A172 (cell line): ENCODE data around the gene TP53BP2. TPM values are rescaled to one million over a fixed set of nuclear protein-coding genes. Genes with fewer than 3 reads are reported as not detected.

Experiments
- DNase-seq: peaks from one replicate; pipeline ENCODE4 v3.0.0-alpha.2; 2015; ENCODE audit warnings: low spot score
- total RNA-seq: library from RNA; depleted of rRNA; stranded (reverse); fragments of >200 nt; shearing (Covaris generic); gene quantifications from 2 replicates; pipeline ENCODE4 v1.2.3, GENCODE V29; 2014

Gene TP53BP2
- total RNA-seq, 1 experiment from 2014 or later = 50.6 TPM

DNA sequence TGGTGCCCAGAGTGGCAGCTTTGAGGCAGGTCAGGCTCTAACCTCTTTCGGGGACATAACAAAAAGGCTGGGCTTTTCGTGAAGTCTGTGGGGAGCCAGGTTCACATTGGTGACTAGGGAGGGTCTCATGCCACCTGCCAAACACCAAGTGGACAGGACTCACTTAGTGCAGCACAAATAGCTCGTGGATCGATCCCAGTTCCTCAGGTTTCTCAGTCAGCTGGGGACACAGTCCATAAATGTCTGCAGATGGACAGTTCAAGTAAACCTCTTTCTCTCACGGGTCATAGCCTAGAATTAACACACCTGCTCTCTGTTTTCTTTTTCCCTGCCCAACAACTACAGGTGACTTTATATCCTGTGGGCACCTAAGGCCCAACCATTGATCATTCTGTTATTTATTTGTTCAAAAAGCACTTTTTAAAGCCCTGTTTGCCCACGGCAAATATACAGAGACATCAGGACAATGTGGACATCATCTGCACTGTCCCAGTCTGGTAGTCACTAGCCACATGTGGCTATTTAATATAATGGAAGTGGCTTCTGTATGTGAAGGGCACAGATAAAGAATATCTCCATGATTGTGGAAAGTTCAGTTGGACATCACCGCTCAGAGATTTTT lies 79.9 kb downstream of the TP53BP2 start:
- DNase-seq = no peak

DNA sequence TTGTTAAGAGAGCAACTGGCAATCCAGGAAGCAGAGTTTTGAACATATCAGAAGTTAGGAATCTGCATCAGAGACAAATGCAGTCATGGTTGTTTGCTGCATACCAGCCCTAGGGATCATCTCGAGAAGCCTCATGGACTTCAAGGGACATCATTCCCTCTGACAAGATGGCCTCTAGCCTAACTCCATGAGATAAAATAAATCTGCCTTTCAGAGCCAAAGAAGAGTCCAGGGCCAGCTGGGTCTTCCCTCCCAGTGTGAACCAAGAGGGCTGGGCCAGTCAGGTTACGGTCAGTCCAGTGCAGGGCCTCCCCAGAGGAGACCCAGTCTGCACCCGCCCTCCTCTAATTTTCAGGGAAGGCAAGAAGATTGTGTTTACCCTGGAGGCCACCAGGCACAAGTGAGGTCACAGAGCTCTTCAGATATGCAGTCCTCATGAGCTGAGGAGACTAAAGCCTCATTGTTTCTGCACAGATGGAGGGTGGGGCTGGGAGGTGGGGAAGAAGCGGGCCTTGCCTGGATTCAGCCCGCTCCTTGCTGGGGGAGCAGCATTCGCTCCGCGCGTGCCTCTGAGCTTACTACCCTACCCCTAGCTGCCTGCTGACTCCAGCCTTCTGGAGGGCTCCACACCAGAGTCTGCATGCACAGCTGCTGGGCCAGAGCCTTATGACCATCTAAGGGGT lies 80.6 kb downstream of the TP53BP2 start:
- no peak for DNase-seq

DNA sequence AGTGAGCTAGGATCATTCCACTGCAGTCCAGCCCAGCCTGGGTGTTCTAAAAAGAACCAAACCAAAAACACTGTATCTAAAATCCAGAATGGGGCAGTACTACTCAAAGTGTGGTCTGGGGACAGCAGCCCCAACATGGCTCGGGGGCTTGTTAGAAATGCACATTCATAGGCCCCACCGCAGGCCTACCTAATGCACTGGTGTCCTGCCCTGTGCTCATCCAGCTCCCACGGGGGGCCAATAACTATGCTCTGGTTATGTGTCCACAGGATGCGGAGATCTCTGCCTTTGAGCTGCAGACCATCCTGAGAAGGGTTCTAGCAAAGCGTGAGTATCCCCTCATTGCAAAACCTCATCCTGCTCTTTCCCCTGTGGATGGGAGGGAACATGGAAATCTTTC lies 81.9 kb downstream of the TP53BP2 start:
- no peak for DNase-seq

DNA sequence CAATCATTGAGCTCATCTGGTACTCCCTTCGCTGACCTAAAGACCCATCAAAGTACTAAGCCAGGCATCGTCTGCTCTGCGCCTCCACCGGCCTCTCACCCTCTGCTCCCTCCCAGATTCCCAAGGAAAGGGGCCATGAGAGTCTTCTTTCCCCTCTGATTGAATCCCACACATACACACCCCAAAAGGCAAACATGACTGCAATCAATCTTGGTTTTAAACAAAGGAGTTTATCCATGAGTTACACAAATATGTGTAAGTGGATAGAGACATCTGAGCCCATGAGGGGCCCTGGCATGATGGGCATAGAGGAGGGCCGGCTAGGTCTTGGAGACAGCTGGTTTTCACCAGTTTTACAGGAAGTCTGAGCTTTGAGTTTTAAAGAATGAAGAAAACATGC lies 82.5 kb downstream of the TP53BP2 start:
- DNase-seq = no peak

DNA sequence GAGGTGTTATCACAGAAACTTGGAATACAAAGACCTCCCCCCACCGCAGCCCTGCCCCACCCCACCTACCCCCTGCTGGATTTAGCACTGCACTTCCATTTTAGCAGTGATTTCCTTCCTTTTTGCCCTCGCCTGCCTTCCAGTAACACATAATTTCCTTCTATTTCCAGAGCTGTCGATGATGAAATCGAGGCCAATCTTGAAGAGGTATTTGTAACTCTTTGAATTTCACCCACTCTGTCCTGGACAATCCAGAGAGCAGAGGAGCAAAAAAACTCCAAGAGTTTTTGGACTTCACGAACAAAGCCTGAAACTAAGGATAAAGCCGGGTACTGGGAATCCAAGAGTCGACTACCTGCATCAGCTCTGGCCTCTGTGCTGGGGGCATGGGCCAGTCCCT lies 84.3 kb downstream of the TP53BP2 start:
- DNase-seq = no peak

GRCh38 chr1:223760833-223761232 lies 84.9 kb downstream of the TP53BP2 start:
- DNase-seq = no peak

GRCh38 chr1:223759273-223759672 lies 86.5 kb downstream of the TP53BP2 start:
- no peak for DNase-seq

- DNase-seq = no peak
Measured at GRCh38 chr1:223758734-223759133, 87.0 kb downstream of the TP53BP2 start.

DNA sequence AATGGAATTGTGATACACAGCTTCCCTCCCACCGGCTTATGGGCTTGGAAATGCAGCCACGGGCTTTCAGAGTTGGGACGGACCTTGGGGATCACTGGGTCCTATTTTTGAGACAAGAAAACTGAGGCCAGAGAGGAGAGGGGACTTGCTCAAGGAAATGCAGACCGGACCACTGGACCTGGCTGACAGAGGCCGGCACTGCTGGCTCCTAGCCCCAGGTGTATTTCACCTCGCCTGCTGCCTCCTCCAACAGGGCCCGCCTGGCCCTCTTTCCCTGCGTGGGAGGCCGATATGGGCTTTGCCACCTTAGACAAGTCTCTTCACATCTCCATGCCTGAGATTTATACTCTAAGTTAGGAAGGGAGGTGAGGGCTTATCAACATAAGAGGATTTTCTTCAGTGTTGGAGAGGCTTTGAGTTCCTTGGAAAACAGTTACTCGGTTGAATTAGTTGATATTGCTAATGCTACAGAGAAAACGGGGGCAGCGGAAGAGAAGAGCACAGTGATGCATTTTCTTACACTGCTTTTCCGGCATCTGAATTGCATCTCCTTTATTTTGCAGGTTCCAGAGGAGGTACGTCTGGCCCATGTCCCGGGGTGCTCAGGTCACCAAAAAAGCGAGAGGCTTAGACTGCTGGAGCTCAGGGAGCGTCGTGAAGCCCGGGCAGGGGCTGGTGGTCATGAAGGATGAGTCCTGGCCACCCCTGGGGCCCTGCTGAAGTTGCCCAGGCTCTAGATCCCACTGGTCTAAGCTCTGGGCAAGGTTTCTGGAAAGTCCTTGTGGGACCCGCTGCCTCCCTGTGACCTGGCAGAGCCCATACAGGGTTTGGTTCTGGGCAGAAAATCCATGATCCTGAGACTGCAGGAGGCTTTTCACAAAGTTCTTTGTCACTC lies 88.7 kb downstream of the TP53BP2 start:
- DNase-seq = no peak

DNA sequence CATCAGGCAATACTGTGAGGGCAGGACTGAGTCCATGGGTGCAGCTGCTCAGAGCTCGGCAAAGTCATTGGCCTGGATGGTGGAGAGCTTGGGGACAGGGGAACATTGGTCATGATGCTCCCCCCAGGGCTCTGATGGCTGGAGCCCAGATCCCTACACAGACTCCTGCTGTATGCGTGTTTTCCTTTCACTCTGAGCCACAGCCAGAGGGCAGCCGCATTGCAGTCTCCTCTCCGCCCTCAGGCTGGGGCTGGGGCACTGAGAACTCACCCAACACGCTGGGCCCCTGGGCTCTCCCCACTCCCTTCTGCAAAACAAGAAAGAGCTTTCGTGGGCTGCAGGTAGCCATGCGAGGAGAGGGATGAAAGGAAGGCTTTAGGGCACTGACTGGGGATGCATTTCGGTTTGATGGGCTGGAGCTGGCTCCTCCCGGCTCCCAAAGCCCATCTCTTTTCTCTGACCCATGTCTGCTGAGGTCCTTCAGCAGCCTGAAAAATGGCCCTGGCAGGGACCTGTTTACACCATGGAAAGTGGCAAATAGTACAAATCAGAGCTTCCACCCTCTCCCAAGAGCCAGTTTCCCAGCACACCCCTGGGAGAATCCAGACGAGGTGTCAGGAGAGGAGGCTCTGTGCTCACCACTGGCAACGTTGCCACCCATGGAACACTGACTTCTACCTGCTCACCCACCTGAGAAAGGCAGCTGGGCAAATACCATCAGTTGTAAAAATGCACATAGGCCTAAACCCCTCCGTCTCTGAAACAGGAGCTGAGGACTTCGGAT lies 89.6 kb downstream of the TP53BP2 start:
- no peak for DNase-seq

- DNase-seq = no peak
Measured at GRCh38 chr1:223755432-223755792, 90.3 kb downstream of the TP53BP2 start.

DNA sequence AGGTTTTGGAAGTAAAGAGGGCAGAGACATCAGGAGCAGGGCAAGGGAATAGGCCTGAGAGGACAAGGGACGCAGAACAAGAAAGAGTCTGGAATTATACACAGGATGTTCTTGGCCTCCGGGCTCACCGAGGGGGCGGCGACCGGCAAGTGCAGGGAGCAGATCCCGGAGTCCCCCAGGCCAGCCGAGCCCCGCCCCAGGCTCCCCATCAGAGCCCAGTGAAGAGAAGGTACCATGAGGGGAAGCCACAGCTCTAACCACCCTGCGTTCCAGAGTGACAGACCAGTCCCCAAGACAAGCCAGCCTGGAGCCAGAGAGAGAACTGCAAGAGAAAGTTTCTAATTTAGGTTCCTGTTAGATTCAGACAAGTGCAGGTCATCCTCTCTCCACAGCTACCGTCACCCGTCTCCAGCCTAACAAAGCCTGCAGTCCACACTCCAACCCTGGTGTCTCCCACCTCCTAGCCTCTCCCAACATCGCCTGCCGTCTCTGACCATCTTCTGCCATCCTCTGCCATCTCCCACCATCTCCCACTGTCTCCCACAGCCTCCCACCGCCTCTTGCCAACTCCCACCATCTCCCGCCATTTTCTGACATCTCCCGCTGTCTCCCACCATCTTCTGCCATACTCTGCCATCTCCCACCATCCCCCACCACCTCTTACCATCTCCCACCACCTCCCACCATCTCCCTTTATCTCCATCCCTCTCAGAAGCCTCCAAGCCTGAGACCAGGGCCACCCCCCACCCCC lies 90.9 kb downstream of the TP53BP2 start:
- no peak for DNase-seq

GRCh38 chr1:223752721-223753515 lies 92.8 kb downstream of the TP53BP2 start:
- DNase-seq = no peak

DNA sequence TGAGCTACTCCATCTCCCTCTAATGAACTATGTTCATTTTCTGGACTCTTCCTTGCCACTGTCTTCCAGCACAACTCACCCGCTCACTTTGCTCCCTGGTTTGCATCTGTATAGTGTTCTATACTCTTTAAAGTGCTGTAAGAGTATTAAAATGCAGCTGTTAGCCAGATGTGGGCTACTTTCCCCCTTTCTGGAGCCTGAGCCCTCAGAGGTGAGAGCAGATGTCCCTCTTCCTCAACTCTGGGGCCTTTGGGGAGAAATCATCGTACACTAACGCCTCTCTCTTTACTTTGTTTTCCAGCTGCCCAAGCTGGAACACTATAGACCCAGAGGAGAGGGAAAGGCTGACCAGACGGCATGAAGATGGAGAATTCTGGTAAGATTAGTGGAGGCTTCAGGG lies 94.1 kb downstream of the TP53BP2 start:
- DNase-seq = no peak

- no peak for DNase-seq
Measured at GRCh38 chr1:223750730-223751570, 94.8 kb downstream of the TP53BP2 start.

DNA sequence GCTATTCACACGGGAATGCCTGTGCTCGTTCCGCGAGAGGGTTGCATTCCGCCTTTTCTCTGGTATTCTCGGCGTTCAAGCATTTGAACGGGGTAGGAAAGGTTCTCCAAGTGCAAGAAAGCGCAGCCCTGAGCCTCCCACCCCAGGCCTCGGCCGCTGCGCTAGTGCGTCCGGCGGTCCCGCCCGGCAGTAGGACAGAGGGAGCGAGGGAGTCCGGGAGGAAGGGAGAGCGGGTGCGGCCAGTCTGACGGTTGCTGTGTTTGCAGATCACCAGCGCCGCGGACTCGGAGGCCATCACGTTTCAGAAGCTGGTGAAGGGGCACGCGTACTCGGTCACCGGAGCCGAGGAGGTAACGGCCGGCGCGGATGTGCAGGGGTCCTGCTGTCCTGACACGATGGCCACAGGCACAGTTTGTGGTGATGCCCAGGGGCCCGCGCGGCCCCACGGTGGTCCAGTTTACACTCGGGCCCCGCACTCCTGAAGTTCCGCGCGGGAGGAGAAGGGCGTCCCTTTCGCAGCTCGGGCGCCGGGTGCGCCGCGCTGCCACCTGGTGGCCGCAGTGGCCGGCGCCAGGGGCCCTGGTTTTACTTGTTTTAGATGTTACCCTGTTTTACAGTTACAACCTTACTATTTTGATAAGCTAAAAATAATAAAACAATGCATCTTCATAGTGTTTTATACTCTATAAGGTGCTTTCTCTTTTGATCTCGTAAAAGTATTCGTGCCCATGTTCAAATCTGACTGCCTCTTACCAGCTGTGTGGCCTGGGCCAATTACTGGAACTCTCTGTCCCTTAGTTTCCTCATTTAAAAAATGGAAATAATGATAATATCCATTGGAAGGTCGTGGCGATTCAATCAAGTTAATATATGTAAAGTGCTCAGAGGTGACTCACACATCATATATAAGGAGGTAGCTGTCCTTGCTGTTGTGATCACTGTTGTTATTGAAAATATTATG lies 96.7 kb downstream of the TP53BP2 start:
- no peak for DNase-seq

DNA sequence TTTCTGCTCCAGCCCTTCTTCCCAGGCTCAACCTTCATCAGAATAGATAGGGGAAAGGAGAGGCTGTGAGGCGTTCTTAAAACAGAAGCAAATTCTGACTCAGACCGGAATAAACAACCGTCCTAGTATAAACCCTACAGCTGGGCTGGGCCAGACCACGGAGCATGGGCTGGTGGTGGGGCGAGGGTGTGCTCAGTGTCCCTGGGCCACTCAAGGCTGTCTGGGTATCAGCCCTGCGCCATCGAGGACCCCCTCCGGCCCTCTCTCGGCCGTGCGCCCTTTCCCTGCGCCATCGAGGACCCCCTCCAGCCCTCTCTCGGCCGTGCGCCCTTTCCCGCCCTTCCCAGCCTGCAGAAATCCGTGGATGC lies 97.4 kb downstream of the TP53BP2 start:
- peak; percentile 76 for DNase-seq

DNA sequence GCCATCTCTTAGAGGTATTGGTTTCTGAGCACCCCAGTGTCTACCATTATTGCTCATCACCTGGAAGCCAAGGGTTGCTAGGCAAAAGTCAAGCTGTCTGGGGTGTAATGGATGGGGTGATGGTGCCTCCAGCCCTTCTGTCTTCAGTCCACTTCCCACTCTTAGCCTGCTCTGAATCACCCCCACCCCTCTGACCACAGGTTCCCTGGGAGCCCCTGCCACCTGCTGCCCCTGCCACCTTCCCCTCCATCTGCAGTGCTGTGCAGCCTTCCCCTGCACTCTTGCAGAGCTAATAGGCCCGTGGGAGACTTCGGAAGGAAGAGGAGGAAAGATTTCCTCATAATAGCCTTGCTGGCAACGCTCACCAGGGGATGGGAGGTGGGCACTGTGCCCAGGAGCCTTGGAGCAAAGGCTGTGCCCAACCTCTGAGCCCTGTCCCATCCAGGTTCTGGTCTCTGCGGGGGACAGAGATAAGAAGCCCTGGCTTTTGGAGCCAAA lies 97.9 kb downstream of the TP53BP2 start:
- peak; percentile 79 for DNase-seq
